Measurements from ENCODE around the gene KRTAP5-1.
"Not testable (repeated sequence)": the region's sequence is repeated elsewhere in the genome, so short reads cannot be mapped to it uniquely, and the experiment has no call there.

The KRTAP5-1 gene, protein sequence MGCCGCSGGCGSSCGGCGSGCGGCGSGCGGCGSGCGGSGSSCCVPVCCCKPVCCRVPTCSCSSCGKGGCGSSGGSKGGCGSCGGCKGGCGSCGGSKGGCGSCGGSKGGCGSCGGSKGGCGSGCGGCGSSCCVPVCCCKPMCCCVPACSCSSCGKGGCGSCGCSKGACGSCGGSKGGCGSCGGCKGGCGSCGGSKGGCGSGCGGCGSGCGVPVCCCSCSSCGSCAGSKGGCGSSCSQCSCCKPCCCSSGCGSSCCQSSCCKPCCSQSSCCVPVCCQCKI

DNA sequence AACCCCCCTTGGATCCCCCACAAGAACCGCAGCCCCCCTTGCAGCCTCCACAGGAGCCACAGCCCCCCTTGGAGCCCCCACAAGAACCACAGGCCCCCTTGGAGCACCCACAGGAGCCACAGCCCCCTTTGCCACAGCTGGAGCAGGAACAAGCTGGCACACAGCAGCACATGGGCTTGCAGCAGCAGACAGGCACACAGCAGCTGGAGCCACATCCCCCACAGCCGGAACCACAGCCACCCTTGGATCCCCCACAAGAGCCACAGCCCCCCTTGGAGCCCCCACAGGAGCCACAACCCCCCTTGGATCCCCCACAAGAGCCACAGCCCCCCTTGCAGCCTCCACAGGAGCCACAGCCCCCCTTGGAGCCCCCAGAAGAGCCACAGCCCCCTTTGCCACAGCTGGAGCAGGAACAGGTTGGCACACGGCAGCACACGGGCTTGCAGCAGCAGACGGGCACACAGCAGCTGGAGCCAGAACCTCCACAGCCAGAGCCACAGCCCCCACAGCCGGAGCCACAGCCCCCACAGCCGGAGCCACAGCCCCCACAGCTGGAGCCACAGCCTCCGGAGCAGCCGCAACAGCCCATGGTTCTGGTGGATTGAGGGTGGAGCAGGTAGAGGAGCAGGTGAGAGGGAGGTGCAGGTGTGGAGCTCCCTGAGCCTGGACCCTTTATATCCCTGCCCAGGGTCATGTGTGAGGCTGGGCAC is at the start of gene KRTAP5-1:
Gene KRTAP5-1 (minus strand): TSS at position 623 of the 710 bp plus-strand sequence. CDS start 34 bp downstream, at position 589.
- DNase-seq: not testable (repeated sequence)

DNA sequence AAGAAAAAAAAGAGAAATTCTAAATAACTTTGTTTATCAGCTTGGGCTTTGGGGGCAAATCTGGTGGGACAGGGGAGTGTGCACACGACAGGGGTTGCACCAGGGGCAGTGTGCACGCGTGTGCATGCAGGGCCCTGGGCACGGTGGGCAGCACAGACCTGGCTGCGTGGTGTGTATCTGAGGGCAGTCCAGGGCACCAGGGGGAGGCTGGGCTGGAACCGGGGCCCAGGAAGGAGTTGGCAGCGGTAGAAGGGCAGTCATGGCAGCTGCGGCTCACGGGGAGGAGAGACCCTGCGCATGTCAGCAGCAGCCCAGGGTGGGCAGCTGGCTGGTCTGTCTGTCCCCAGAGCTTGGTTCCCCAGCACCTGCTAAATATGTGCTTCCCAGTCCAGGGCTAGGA is 48.8 kb upstream of the KRTAP5-1 start:
- DNase-seq: no peak

DNA sequence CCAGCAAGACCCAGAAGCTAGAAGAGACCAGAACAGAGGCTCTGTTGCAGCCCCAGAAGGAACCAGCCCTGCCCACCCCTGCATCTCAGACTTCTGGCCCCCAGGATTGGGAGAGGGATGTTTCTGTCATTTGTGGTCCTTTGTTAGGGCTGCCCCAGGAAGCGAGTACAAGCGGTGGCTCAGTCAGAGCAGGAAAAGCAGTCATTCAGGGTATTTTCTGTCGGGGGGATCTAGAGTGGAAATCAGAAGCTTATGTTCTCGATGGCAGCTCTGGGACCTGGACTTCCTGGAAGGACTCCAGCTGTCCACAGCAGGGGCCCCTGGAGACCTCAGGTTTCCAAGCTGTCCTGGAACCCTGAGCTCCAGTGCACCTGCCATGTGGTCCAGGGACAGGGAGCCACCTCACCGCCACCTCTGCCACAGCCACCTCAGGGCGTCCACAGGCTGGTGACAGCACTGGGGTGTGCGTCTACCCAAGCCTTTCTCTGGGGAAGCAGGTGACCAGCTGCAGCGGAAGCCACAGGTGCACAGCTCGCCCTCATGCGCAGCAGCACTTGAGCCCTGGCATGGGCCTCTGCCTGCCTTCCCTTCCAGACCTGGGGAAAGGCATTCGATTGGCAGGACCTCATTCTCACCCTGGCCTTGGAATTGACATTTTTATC is 47.1 kb upstream of the KRTAP5-1 start:
- no peak for DNase-seq

DNA sequence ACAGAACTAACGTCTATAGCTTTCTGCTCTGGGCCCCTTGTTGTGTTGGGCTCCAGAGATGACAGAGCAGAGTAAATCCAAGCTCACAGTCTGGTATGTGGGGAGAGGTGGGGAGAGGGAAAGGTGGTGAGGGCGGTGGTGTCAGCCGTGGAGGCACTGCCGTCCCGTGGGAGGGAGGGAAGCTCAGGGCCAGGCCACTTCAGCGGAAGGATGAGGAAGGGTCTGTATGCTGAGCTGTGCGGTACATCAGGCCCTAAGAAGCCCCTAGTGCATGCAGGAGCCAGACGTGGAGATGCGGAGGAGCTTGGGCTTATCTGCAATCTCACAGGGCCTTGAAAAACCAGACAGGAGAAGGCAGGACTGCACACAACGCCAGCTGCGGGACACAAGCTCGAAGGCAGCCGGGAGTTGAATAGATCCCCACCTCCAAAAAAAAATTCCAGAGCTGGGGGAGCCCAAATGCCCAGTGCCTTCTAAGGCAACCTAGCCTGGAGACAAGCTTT is 46.0 kb upstream of the KRTAP5-1 start:
- DNase-seq: no peak

DNA sequence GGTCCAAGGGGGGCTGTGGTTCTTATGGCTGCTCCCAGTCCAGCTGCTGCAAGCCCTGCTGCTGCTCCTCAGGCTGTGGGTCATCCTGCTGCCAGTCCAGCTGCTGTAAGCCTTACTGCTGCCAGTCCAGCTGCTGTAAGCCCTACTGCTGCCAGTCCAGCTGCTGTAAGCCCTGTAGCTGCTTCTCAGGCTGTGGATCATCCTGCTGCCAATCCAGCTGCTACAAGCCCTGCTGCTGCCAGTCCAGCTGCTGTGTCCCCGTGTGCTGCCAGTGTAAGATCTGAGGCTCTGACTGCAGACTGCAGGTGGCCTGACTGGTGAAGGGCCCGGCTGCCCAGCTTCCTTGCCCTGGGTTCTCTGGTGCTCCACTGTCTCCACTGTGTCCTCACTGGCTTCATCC is 45.2 kb upstream of the KRTAP5-1 start:
- no peak for DNase-seq

DNA sequence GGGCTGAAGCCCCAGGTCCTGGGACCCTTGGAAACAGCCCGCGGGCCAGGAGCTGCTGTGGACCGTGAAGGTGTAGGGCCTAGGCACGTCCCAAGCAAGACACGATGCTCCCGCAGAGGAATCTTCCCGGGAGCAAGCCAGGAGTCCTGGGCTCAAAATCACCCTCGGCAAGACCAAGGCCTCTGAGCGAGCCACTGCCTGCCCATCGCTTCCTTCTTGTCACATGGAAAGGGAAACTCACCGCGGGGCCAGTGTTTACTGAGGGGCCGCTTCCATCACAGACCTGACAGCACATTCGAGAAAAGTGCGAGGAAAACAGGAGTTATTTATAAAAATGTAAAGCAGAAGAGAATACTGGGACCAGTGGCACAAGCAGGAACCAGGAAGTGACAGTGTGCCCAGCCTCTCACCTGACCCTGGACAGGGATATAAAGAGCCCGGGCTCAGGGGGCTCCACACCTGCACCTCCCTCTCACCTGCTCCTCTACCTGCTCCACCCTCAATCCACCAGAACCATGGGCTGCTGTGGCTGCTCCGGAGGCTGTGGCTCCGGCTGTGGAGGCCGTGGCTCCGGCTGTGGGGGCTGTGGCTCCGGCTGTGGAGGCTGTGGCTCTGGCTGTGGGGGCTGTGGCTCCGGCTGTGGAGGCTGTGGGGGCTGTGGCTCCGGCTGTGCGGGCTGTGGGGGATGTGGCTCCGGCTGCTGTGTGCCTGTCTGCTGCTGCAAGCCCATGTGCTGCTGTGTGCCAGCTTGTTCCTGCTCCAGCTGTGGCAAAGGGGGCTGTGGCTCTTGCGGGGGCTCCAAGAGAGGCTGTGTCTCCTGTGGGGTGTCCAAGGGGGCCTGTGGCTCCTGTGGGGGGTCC is 44.5 kb upstream of the KRTAP5-1 start, which contains the start of gene KRTAP5-5:
Gene KRTAP5-5 (plus strand): TSS at position 450 of the 860 bp plus-strand sequence. CDS start 66 bp downstream, at position 516.
- no peak for DNase-seq

DNA sequence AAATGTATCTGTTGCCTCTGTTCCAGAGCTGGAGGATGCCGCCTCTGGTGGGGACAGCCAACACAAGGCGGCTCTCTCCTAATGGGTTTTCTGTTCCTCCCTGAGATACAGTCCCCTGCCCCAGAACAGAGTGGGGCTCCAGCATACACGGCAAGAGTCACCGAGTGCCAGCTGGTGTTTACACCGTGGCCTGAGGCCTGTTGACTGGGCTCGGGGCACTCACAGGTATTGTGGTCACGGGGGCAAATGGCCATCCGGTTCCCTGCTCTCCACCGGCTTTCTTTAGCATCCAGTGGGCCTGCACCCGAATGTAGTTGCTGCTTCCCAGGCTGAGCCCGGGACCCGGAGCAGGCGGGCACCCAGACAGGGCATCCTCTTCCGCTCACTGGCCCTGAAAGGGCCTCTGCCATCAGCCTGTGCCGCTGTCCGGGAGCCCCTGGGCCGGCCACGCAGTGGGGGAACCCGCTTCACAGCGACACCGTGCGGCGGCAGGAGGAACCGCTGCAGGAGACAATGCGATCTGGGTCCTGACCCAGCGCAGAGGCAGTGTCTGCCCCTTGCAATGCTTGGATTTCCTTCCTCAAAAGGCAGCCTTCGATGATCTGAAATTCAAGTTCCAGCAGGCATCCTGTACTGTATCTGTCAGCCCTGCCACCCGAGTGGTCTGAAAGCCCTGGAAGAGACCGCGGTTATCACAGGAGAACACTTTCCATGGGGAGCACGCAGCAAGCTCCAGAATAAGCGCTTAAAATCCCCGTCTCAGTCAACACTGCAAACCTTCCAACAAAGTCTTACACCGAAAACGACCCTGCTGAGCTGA is 43.6 kb upstream of the KRTAP5-1 start:
- peak in 40 of 58 donors; percentile 3 to 62 (median 22) for DNase-seq

DNA sequence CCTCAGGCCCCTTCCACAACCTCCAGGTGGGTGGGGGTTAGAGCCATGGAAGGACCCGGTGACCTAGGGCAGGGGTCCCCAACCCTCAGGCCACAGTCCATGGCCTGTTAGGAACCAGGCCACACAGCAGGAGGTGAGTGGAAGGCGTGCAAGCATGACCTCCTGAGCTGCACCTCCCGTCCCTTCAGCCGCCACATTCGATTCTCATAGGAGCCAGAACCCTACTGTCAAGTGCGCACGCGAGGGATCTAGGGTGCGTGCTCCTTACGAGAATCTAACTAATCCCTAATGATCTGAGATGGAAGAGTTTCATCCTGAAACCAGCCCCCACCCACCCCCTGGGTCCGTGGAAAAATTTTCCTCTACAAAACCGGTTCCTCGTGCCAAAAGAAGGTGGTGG is 40.5 kb upstream of the KRTAP5-1 start:
- no peak for DNase-seq

DNA sequence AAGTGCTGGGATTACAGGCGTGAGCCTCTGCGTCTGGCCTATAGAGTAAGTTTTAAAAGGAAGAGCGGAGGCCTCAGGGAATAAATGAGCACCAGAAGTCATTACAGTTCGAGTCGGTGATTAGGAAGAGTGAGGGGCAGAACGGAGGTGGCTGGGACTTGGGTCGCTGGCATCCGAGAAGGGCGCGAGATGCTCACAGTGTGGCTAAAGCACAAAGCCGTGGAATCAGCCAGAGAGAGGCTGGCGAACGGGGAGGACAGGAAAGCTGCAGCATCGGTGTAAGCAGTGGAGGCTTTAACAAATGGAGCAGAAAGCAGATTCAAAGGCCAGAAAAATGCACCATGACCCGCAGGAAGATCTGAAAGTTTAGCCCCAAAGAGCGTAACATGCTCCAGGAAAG is 39.5 kb upstream of the KRTAP5-1 start:
- DNase-seq: no peak

DNA sequence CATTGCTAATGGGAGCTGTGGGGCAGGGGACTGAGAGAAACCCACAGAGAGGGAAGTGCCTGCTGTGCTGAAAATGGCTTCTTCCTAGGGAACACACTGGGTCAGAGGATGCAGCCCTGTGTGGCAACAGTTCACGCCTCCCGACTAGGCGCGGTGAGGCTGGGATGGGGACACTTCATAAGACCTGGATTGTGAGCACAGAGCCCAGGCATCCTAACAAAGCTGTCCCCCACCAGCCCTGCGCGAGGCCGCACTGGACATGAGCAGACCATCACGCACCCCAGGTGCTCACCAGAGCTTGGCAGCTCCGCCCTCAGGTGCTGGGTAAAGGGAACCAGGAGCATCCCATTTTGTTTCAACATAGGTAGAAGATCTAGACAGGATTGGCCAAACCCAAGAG is 38.6 kb upstream of the KRTAP5-1 start:
- no peak for DNase-seq

DNA sequence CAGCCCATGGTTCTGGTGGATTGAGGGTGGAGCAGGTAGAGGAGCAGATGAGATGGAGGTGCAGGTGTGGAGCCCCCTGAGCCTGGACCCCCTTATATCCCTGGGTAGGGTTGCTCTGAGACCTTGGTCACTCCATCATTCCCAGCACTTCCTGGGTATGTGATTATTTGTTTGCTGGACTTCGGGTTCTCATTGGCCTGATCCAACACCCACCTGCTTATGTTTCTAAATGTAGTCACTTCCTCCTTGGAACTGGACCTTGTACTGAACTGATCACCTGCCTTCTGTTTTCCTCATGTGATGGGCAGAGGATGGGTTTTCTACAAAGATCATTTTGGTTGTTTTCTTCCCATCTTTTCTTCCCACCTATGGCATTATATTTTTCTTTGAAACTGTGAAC is 37.0 kb upstream of the KRTAP5-1 start, which contains the start of gene KRTAP5-4:
Gene KRTAP5-4 (minus strand): TSS at position 53 of the 400 bp plus-strand sequence. CDS start 45 bp downstream, at position 8.
- DNase-seq: no peak

DNA sequence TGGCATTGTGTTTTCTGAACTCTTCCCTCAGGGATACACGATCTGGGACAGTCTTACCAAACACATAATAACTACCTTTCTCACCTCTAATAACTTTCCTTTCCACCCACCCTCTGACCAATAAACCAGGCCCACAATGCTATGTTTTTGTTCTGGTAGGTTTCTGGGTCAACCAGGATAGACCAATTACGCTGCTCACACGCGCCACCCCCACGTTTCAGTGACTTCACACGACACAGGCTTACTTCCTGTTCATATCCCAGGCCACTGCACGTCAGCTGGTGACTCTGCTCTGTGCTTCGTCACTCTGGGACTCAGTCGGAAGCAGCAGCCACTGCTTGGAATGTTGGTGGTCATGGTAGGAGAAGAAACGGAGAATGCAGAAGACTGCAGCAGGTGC is 34.4 kb upstream of the KRTAP5-1 start:
- no peak for DNase-seq

DNA sequence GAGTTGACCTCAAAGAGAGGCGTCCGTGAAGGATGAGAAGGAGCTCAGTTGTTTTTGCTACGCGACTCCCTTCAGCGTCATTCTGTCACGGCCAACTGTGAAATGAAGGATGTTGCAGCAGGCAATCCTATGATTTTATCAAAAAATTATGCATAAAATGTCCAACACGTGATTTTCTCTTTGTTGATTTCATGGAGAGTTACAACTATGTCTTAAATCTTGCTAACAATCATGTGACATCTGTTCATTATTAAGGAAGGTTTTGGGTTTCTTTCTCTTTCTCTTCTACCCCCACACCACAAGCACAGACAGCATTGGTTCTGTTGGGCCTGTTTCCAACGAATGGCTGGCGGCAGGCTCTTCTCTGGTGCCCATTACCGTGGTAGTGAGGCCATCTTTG is 33.1 kb upstream of the KRTAP5-1 start:
- DNase-seq: no peak

DNA sequence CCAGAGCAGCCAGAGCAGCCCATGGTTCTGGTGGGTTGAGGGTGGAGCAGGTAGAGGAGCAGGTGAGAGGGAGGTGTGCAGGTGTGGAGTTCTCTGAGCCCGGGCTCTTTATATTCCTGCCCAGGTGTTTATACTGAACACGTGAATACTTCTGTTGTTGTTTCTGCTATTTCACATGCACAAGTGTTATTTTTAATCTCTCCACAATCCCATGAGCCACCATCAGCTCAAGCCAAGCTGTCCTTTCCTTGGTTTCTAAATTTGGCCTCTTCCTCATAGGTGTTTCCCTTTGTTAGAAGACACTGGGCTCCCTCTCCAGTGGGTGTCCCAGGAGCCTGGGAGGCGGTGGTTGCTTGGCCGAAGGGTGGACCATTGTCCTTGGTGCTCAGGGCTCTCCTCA is 23.3 kb upstream of the KRTAP5-1 start, which contains the start of gene KRTAP5-3:
Gene KRTAP5-3 (minus strand): TSS at position 101 of the 400 bp plus-strand sequence. CDS start 78 bp downstream, at position 23.
- no peak for DNase-seq

DNA sequence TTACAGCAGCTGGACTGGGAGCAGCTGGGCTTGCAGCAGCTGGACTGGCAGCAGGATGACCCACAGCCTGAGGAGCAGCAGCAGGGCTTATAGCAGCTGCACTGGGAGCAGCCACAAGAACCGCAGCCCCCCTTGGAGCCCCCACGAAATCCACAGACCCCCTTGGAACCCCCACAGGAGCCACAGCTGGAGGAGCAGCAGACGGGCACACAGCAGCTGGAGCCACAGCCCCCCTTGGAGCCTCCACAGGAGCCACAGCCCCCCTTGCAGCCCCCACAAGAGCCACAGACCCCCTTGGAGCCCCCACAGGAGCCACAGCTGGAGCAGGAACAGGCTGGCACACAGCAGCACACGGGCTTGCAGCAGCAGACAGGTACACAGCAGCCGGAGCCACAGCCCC is 22.8 kb upstream of the KRTAP5-1 start:
- not testable (repeated sequence) for DNase-seq

DNA sequence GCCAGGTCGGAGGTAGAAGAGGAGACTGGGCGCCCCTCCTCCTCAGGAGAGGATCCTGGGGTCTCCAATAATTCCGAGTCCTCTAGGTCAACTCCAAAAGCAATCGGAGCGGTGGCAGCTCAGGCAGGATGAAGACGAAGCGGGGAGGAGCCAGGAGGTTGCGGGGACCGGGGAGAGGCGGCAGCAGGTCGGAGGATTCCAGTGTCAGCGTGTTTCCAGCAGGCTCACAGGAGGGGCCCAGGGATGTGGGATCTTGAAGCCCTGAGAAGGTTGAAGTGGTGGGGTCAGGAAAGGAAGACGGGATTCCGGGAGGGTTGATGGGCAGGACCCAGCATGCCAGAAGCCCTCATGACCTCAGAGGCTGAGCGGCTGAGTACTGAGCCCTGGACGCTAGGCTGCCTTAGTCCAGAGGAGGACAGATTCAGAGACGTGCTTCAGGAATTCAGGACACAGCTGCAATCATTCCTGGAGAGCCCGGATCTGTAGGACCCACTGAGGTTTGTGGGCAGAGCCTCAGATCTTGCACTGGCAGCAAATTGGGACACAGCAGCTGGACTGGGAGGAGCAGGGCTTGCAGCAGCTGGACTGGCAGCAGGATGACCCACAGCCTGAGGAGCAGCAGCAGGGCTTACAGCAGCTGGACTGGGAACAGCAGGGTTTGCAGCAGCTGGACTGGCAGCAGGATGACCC is 22.2 kb upstream of the KRTAP5-1 start:
- not testable (repeated sequence) for DNase-seq

DNA sequence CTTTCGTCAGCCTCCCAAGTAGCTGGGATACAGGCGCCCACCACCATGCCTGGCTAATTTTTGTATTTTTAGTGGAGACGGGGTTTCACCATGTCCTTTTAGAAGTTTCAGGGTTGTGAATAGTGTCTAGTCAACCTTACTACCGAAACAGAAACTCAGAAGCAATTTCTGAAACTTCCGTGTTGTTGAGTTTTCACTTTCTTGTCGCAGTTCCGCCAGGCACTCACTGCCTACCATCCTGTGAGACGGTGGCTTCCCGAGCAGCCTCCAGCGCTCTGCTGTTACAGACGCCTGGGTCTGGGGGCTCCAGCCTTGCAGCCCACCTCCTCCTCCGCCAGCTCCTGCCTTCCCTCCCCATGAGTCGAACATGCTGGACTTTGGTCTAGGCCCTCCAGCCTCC is 20.8 kb upstream of the KRTAP5-1 start:
- DNase-seq: not testable (repeated sequence)

DNA sequence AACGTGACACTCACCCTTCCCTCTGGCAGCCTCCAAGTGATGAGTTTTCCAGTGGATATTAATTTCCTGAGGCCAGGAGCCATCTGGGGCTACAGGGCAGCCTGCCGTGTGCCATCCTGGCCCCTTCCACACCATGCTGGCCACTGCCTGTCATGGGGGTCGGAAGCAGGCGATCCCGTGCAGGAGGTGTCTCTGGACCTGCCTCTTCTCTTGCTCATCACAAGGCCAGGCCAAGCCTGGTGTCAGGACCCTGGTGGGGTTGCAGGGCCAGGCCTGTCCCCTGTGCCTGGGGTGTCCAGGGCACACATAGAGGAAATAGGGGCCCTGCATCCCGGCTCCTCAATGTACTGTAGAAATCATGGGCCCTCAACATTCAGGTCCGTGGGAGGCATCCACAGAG is 19.6 kb upstream of the KRTAP5-1 start:
- DNase-seq: no peak

DNA sequence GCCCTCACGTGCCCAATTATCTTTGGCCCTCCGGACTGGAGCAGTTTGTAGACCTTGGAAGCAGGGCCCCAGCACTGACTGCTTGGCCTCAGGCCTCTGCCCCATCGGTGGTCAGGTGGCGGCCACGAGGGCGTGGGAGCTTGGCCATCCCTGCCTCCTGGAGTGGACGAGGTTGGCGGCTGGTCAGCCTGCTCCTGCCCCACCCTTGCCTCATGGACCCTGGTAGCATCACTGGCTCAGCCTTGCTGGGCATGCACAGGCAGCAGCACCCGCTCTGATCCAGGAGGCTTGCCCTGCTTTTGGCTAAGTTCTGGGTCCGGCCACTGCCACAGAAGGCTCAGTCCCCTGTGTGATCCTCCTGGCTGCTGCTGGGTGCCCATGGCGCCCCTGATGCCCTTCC is 19.1 kb upstream of the KRTAP5-1 start:
- DNase-seq: no peak
